Measurements from ENCODE around the gene APOB. TPM values are rescaled to one million over a fixed set of nuclear protein-coding genes. Genes with fewer than 3 reads are reported as not detected.

The APOB gene
- total RNA-seq, 2 donors from 2014 or later, result 7.5 to 14.1 TPM

- Mint-ChIP-seq H3K27ac (no peak overlapping the region), H3K9me3 (no peaks in the 10 kb centered on the region), H3K4me1 (peaks cover 8% of the 10 kb centered on the region), H3K36me3 (ENCODE audit: low read depth) (no peaks in the 10 kb centered on the region), H3K27me3 (ENCODE audit: insufficient read depth) (peaks cover 3% of the 10 kb centered on the region), H3K4me3 (no peak overlapping the region)
- no peaks in the 10 kb centered on the region for H3K9me3 ChIP-seq (ENCODE audit: control insufficient read depth, low read length)
- no peaks in the 10 kb centered on the region for H3K36me3 ChIP-seq (ENCODE audit: control insufficient read depth, insufficient read depth, low read length)
- H3K4me3 ChIP-seq (ENCODE audit: low read length), result no peak overlapping the region
- WGBS, 2 experiments (ENCODE audit: insufficient coverage in 1 of 2, insufficient read length in 1 of 2), result 89% methylated on average over 7 of the region's 7 CpGs
- H3K4me1 ChIP-seq (ENCODE audit: control insufficient read depth, insufficient read depth, low read length), result no peaks in the 10 kb centered on the region
- H3K27me3 ChIP-seq (ENCODE audit: control insufficient read depth, insufficient read depth, low read length, poor library complexity, severe bottlenecking), result peaks cover 7% of the 10 kb centered on the region
- TF ChIP-seq CTCF (conservative IDR thresholded peaks at IDR 0.05), result no peak
- DNase-seq, result no peak
- H3K9ac ChIP-seq (ENCODE audit: extremely low read depth, low read length, poor library complexity, severe bottlenecking), result no peak overlapping the region
- H3K27ac ChIP-seq (ENCODE audit: low read depth, low read length), result no peak overlapping the region
Observed at GRCh38 chr2:20982861-20983260, 61.0 kb downstream of the APOB start.

GRCh38 chr2:20977520-20978180 lies 66.2 kb downstream of the APOB start:
- no peak overlapping the region for H3K27ac ChIP-seq (ENCODE audit: low read depth, low read length)
- H3K9ac ChIP-seq (ENCODE audit: extremely low read depth, low read length, poor library complexity, severe bottlenecking), result no peak overlapping the region
- Mint-ChIP-seq H3K27ac (no peak overlapping the region), H3K4me3 (no peak overlapping the region), H3K36me3 (ENCODE audit: low read depth) (no peaks in the 10 kb centered on the region), H3K4me1 (no peaks in the 10 kb centered on the region), H3K27me3 (ENCODE audit: insufficient read depth) (peaks cover 3% of the 10 kb centered on the region), H3K9me3 (no peaks in the 10 kb centered on the region)
- DNase-seq, result no peak
- WGBS, 2 experiments (ENCODE audit: insufficient coverage in 1 of 2, insufficient read length in 1 of 2), result 88 to 90% methylated on average over 3 to 4 of the region's 4 CpGs
- no peaks in the 10 kb centered on the region for H3K36me3 ChIP-seq (ENCODE audit: control insufficient read depth, insufficient read depth, low read length)
- TF ChIP-seq CTCF (conservative IDR thresholded peaks at IDR 0.05), result no peak
- no peaks in the 10 kb centered on the region for H3K9me3 ChIP-seq (ENCODE audit: control insufficient read depth, low read length)
- no peaks in the 10 kb centered on the region for H3K4me1 ChIP-seq (ENCODE audit: control insufficient read depth, insufficient read depth, low read length)
- no peaks in the 10 kb centered on the region for H3K27me3 ChIP-seq (ENCODE audit: control insufficient read depth, insufficient read depth, low read length, poor library complexity, severe bottlenecking)
- H3K4me3 ChIP-seq (ENCODE audit: low read length), result no peak overlapping the region

GRCh38 chr2:20976527-20976926 lies 67.3 kb downstream of the APOB start:
- Mint-ChIP-seq H3K27ac (no peak overlapping the region), H3K4me1 (no peaks in the 10 kb centered on the region), H3K9me3 (no peaks in the 10 kb centered on the region), H3K4me3 (no peak overlapping the region), H3K27me3 (ENCODE audit: insufficient read depth) (peaks cover 3% of the 10 kb centered on the region), H3K36me3 (ENCODE audit: low read depth) (no peaks in the 10 kb centered on the region)
- WGBS, 2 experiments (ENCODE audit: insufficient coverage in 1 of 2, insufficient read length in 1 of 2), result 98% methylated on average over 4 of the region's 4 CpGs
- Histone ChIP-seq H3K9ac (ENCODE audit: extremely low read depth, low read length, poor library complexity, severe bottlenecking) (no peak overlapping the region), H3K4me3 (ENCODE audit: low read length) (no peak overlapping the region), H3K27ac (ENCODE audit: low read depth, low read length) (no peak overlapping the region), H3K36me3 (ENCODE audit: control insufficient read depth, insufficient read depth, low read length) (no peaks in the 10 kb centered on the region), H3K27me3 (ENCODE audit: control insufficient read depth, insufficient read depth, low read length, poor library complexity, severe bottlenecking) (no peaks in the 10 kb centered on the region), H3K9me3 (ENCODE audit: control insufficient read depth, low read length) (no peaks in the 10 kb centered on the region), H3K4me1 (ENCODE audit: control insufficient read depth, insufficient read depth, low read length) (no peaks in the 10 kb centered on the region)
- no peak for DNase-seq
- no peak for TF ChIP-seq CTCF (conservative IDR thresholded peaks at IDR 0.05)

All from endodermal cell (in vitro differentiated cells).